Fibroblast of skin of scalp (primary cell): Measurements from ENCODE around the gene NAPB.

Experiments used
- DNase-seq: peaks from one replicate; pipeline ENCODE4 v3.0.0-alpha.2; 2013

NAPB gene

DNA sequence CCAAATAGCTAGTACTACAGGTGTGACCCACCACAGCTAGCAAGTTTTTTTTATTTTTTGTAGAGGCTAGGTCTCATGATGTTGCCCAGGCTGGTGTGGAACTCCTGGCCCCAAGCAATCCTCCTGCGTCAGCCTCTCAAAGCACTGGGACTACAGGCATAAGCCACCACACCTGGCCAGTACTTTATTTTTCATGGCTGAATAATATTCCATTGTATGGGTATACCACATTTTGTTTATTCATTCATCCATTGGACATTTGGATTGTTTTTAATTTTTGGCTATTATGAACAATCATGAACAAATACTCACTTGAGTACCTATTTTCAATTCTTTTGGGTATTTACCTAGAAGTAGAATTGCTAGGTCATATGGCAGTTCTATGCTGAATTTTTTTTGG is 77.7 kb downstream of the NAPB start:
- no peak for DNase-seq

DNA sequence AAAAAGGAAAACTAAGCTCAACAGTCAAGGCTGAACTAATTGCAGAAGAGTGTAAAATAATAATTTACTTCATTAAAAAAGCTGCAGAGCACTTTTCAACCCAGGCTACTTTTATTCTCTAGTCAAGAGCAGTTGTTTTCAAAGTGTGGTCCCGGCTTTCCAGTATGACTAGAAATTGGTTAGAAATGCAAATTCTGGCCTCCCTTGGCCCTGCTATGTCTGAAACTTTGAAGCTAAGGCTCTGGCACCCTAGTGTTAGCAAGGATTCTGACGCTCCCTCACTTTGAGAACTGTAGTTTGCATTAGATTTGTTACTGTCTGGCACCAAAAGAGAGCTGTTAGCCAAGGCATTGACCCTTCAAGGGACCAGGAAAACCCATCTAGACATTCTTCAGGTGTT is 80.2 kb downstream of the NAPB start:
- no peak for DNase-seq

DNA sequence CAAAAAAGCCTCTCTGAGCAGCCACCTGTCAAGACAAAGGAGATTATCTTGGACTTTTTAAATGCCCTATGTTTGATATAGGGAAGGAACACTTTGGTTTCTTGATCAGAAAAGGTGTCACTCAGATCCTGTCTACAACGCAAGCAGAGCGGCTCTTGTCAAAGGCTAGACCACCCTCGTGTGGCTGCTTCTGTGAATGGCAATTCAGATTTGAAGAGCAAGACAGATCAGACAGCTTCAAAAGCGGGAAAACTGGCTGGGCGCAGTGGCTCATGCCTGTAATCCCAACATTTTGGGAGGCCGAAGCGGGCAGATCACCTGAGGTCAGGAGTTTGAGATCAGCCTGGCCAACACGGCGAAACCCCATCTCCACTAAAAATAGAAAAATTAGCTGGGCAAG is 80.8 kb downstream of the NAPB start:
- peak; percentile 69 for DNase-seq

DNA sequence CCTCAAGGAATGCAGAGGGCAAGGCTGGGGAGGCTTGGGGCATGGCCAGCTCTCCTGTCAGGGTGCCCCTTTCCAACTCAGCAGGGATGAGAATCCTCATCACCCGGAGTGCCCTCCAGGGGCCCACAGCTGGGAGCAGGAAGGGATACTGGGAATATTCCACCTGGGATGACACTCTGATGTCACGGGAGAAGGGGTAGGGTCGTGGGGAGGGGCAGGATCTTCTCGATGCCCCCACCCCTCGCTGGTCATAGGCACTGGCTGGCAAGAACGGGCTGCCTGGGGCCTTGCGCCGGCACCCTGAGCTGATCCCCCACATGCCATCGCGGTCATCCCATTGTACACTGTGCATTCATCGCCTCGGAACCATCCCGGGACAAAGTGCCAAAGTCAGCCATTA is 81.3 kb downstream of the NAPB start:
- no peak for DNase-seq

DNA sequence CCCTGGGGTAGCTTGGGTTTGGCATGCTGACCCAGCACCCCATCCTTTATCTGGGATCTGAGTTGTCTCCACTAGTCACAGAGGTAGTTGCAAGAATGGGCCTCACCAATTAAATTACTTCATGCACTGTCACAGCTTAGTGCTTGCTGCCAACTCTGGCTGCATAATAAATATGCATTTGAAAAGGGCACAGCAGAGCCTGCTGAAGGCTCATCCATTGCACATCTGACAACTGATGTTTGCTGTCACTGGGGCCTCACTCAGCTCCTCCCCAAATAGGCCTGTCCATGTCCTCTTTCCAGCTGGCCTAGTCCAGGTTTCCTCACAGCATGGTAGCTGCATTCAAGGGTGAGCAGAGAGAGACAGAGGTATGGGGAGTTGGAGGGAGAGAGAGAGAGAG is 84.0 kb downstream of the NAPB start:
- no peak for DNase-seq

DNA sequence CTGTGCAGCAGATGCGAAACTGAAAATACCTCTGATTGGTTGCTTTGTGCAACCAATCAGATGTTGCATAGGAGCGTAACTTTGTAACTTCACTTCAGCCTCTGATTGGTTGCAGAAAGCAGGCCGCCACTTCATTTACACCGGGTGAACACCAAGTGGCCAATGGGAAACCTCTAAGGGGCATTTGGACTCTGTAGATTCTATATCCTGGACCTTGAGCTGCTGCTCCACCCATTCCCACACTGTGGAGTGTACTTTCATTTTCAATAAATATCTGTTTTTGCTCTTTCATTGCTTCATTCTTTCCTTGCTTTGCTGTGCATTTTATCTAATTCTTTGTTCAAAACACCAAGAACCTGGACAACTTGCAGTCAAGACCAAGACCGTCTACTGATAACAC is 84.8 kb downstream of the NAPB start:
- DNase-seq: no peak

DNA sequence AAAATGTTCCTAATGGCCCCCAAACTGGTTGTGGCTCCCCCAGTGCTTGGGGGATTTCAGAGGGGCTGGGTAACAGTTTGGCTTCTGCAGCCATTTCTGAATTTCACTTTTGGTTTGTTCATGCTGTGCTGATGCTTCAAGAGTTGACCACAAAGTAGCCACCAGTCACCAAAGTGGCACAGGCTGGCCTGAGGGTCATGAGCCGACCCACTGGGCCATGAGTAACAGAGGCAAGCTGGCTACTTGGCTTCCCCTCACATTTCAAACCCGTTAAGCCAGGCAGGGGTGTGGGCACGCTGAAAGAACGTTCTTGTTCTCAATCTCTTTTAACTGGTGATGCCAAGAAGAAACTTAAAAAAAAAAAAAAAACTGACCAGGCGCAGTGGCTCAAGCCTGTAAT is 85.8 kb downstream of the NAPB start:
- DNase-seq: no peak

DNA sequence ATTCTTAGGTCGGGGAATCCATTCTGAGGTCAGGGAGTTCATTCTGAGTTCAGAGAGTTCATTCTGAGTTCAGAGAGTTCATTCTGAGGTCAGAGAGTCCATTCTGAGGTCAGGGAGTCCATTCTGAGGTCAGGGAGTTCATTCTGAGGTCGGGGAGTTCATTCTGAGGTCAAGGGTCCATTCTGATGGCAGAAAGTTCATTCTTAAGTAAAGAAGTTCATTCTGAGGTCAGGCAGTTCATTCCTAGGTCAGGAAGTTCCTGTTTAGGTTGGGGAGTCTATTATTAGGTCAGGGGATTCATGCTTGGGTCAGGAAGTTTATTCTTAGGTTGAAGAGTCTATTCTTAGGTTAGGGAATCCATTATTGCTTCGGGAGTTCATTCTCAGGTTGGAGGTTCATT is 87.2 kb downstream of the NAPB start:
- no peak for DNase-seq

DNA sequence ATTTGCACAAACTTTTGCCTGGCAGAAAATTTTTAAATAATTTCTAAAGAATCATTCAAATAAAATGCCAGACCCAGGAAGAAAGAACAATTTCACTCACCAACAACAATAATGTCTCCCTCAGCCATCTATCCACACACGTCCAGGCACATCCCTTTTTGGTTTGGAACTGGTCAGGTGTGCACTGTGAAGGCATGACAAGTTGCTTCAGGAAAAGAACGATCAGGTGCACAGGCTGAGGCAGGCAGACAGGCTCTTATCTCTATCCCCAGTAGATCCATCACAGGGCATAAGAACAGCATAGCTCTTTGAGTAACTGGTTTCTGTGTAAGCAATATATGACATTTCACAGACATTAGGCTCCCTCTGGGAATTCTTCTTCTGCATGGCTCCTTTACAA is 88.8 kb downstream of the NAPB start:
- DNase-seq: no peak

DNA sequence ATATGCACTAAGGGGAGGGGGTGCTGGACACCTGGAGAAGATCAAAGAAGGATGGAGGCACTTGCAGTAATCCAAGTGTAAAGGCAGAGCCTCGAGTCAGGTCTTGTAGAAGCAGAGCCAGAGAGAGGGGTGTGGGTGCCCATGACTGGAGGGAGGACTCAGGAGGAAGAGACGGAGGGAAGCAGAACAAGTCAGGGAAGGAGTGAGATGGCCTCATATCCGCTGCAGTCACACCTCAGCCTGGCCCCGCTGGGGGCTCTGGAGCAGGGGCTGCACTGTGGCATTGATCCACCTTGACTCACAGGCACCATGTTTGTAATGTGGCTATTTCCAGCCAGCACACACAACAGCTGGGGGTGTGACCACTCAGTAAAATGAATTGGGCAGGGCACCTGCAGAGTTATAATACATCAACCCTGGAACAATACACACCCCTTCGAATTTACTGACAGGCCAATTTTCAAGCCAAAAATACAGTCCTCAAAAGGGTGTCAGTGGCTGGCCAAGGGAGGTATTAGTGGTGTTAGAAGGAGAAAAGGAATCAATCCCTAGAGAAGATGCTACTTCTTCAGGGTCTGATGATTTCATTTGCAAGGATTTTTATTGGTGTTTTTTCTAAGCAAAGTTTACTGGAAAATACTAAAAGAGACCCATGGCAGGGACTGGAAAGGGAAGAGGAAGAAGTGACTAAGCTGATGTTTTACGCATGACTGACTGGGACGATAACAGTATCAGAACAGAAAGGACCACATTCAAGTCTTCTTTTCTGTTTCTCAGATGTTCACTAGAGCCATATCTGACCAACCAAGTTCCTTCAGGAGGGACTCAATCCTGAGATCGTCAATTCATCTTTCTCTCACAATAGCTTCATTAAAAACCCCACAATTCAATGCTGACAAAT is 89.6 kb downstream of the NAPB start:
- no peak for DNase-seq

DNA sequence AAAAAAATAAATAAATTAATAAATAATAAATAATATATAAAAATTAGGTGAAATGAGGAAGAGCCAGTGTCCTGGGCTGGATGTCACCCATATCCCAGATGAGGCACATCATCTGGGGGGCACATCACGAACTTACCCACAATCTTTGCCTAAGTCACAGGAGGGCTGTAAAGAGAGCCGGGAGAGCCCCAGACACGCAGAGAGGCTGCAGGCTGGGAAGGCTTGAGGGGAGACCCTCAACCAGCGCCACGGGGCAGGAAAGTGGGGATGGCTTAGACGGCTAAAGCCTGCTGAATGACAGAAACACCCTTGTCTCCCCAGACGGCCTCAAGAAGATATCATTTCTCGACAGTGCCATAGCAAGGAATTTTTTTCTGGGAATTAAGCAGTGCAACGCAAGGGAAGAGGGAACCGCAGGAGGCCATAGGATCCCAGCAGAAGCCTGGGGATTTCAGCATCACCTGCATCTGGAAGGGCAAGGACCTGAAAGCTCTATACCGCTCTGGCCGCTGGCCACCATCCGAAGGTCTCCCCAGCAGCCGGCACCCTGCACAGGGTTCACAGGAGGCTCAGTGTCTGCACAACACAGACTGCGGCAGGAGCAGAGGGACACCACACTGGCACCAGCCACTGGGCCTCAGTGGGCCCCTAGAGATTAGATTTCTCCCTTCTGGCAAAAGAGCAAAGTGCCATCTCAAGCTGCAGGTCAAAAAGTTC is 93.5 kb downstream of the NAPB start:
- DNase-seq: no peak

DNA sequence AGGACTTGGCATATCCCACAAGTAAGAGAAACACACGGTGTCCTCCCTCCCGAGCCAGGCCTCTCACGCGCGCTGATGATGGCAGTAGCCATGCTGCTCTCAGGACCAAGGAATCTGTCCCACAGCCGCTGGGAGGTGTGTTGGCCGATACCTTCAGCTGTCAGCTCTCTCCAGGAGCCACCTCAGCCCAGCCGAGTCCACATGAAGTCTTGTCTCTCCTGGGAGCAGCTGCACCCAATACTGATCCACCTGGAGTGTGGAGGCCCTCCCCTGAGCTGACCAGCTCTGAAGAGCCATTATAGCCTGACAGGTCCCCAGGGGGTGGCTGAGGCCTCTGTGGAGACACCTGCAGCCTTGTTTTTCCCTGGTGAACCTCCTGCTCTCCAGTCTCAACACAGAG is 94.5 kb downstream of the NAPB start:
- DNase-seq: no peak

DNA sequence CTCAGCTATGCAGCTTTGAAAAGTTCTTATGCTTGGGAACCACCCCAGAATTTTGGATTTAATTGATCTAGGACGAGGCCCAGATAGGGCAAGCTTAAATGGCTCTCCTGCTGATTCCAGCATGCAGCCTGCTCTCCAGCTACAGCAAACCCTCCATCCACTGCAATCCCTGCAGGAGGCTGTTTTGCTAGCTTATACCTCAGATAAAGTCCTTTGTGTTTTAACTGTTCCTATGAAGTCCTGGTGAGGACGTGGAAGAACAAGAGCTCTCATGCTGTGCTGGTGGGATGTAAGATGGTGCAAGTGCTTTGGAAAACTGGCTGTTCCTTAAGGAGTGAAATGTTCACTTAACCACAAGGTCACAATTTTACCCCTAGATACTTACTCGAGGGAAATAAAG is 96.2 kb downstream of the NAPB start:
- no peak for DNase-seq
